Esophagus muscularis mucosa (tissue), 3 donors: ENCODE results near the gene PARD3B.

ENCODE experiments used
- CTCF ChIP-seq, 3 experiments: fragments of 200-600 bp in 2 of 3; fragments of 450-650 bp in 1 of 3; sonication (generic) in 2 of 3; IDR thresholded peaks; one replicate each; pipeline ENCODE4 v1.5.1; 2017 to 2019; ENCODE audit warnings: antibody characterized with exemption in 3 of 3, mild to moderate bottlenecking in 2 of 3, moderate library complexity in 1 of 3
- POLR2A ChIP-seq: fragments of 450-650 bp; IDR thresholded peaks from one replicate; pipeline ENCODE4 v1.6.1; 2017; ENCODE audit warnings: antibody characterized with exemption, moderate library complexity, mild to moderate bottlenecking, low read depth

- TF ChIP-seq CTCF (IDR thresholded peaks at IDR 0.05) (no peak), POLR2A (no peak)
Measured at GRCh38 chr2:204795156-204795555, 249.9 kb downstream of the PARD3B start.
